ENCODE data around the gene SHISA9.
"Not testable (repeated sequence)": the region's sequence is repeated elsewhere in the genome, so short reads cannot be mapped to it uniquely, and the experiment has no call there.

The SHISA9 gene

GRCh38 chr16:12900156-12900555, 1.2 kb upstream of the SHISA9 start:
- no peak for DNase-seq (ENCODE audit: low spot score)

- no peak for DNase-seq (ENCODE audit: low spot score)
Observed at GRCh38 chr16:12900599-12901203, 697 bp upstream of the SHISA9 start.

DNA sequence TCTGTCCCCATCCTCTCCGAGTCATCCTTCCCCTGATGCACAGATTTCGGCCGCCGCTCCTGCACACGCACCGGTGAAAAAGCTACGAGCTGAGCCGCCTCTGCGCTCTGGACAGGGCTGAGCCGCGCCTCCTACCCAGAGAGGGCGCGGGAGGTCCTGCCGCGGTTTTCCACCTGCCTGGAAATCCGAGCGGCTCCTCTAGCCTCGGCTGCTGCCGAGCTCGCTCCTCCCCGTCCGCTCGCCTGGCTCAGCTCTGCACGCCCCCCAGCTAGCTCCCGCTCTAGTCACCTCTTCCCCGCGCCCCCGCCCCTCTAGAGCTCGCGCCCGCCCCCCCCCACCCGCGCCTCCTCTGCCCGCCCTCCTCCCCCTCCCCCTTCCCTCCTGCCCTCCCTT, 198 bp upstream of the SHISA9 start:
- DNase-seq (ENCODE audit: low spot score): no peak

DNA sequence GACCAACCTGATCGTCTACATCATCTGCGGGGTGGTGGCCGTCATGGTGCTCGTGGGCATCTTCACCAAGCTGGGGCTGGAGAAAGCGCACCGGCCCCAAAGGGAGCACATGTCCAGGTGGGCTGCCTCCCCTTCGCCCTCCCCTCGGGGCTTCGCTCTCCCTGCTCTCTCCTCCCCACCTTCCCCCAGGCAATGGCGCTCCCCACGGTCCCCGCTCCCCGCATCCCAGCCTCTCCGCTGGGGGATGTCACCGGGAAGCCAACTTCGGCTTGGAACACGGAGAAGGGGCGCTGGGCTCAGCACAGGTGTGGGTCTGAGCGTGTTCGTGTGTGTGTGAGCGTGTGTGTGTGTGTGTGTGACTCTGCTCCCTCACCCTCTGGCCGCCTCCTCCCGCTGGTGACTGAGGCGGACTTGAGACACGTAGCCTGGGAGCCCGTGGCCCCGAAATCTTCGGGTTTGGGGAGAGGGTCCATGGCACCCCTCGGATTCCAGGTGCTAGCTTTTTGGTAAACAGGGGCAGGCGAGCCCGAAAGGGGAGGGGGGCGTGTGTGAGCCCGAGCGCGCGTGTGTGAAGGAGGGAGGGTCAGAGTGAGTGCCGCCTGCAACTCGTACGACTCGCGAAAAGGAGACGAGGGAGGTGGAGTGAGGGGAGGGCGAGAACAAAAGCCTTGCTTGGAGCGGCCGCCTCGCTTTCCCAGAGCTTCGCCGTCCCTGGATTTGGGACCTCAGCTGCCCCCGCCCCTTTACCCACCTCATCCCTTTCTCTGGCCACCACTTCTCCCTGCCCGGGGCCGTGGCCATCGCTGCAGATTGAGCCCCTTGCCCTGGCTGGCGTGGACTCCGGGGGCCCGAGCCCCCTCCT, 1.3 kb downstream of the SHISA9 start:
- DNase-seq (ENCODE audit: low spot score): no peak

GRCh38 chr16:12903407-12904328, 2.3 kb downstream of the SHISA9 start:
- DNase-seq (ENCODE audit: low spot score): no peak

GRCh38 chr16:12904329-12904671, 2.9 kb downstream of the SHISA9 start:
- DNase-seq (ENCODE audit: low spot score): no peak

GRCh38 chr16:12906271-12906670, 4.9 kb downstream of the SHISA9 start:
- no peak for DNase-seq (ENCODE audit: low spot score)

- DNase-seq (ENCODE audit: low spot score): no peak
Observed at GRCh38 chr16:12906765-12907516, 5.5 kb downstream of the SHISA9 start.

DNA sequence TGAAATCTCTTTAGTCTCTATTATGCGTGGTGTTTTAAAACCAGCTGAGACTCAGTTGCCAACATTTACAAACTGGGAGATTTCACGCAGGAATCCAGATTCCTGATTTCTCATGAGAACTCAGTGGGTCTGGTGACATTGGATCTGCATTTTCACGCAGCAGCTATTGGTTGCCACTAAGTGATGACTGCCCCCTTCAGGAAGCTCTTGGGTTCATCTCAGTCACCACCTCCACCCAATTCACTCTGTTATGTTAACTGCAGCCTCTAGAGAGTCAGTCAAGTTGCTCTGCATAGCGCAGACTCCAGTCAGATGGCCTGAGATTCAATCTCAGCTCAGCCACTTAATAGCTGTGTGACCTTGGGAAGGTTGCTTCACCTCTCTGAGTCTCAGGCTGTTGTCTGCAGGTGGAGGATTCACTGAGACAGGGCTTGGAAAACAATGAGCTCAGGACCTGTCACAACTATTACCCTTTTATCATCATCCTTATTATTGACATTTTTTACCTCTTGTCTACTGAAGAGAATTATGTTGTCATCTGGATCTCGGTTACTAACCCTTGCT, 6.4 kb downstream of the SHISA9 start:
- no peak for DNase-seq (ENCODE audit: low spot score)

DNA sequence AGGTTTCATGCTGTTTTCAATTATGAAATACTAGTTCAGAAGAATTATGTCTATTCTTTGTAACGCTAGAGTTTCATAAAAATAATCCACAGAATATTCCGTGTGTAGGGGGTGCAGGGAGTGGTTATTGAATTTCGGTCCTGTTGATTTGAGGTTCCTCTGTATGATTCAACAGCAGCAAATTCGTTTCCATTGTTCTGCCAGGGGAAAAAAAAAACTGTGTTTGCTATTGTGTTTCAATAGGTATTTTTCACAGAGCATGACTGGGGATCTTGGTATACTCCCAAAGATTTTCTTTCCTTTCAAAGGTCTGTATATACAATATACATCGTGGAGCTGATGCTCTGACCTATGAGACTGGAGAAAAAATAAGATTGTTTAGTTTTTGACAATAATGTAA, 15.8 kb downstream of the SHISA9 start:
- no peak for DNase-seq (ENCODE audit: low spot score)

GRCh38 chr16:12917653-12918052, 16.3 kb downstream of the SHISA9 start:
- DNase-seq (ENCODE audit: low spot score): no peak

- DNase-seq (ENCODE audit: low spot score): no peak
Observed at GRCh38 chr16:12920739-12921138, 19.3 kb downstream of the SHISA9 start.

DNA sequence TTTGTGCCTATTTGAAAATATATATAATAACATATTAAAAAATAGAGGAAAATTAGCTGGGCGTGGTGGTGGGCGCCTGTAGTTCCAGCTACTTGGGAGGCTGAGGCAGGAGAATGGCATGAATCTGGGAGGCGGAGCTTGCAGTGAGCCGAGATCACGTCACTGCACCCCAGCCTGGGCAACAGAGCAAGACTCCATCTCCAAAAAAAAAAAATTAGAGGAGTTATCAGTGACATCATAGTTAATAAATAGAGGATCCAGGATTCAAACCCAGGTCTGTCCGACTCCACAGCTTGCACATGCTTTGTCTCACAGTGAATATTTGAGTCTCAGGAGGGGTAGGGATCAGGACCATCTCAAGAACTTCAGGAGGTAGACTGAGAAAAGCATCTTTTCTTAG, 22.2 kb downstream of the SHISA9 start:
- not testable (repeated sequence) for DNase-seq (ENCODE audit: low spot score)

GRCh38 chr16:12925026-12925800, 23.8 kb downstream of the SHISA9 start:
- no peak for DNase-seq (ENCODE audit: low spot score)

DNA sequence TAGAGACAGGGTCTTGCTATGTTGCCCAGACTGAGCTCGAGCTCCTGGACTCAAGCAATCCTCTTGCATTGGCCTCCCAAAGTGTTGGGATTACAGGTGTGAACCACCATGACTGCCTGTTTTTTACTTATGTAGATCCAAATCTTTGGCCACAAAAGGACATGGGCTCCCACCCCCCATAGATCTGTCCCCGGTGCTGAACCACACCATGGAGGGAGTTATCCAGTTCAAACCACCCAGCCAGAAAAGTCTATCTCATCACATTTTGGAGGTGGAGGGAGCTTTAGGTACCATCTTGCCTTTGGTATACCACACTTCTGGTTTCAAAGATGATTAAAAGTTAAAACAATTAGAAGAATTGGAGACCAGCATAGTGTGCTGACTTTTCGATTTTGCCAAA, 26.2 kb downstream of the SHISA9 start:
- DNase-seq (ENCODE audit: low spot score): no peak

DNA sequence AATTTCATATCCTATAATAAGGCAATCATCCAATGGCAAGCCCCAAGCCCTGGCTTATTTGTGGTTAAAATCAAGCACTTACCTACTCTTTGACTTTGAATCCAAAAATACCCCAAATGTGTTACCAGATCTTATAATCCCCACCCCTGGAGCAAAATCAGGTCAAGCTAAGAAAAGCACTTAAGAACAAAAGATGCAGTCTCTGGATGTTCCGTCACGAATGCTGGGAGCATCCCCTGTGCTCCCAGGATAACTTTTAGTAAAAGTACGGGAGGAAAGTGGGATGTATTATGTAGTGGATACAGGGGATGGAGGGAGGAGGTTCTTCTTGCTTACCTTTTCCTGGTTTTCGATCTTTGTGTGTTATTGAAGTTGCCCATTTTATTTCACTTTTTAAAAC, 29.5 kb downstream of the SHISA9 start:
- no peak for DNase-seq (ENCODE audit: low spot score)

DNA sequence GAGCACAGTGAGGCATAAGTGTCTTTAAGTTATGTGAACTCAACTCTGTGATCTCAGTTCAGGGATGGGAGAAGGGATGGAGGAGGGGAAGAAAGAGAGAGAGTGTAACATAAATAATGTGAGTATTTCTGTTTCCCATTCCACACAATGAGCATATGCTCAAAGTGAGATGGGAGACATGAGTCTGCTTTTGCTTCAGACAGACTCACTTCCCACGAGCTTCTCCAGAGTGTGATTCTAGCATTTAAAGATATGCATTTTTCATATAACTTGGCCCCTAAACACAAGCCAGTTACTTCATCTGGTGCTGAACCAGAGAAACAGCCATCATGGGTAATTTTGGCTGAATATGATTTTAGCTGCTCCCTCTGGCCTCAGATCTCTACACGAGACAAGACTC, 35.0 kb downstream of the SHISA9 start:
- DNase-seq (ENCODE audit: low spot score): no peak

GRCh38 chr16:12941896-12942295, 40.5 kb downstream of the SHISA9 start:
- no peak for DNase-seq (ENCODE audit: low spot score)

GRCh38 chr16:12942861-12943260, 41.5 kb downstream of the SHISA9 start:
- no peak for DNase-seq (ENCODE audit: low spot score)

DNA sequence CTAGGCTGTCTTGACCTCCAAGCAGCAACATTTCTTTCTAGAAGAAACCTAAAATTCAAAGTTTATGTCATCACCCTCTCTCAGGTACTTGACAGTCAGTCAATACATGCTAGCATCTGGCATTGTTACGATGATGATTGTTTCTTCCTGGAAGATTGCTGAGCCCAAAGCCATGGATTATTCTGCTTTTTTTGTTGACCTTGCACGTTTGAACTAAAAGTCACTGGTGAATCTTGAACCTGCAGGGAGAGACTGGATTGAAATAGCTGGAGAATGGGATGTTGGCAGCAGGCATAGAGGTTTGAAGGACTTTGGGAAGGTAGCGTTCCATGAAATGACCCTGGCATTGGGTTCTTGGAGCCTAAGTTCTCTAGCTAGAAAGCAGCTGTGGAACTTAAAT, 42.9 kb downstream of the SHISA9 start:
- no peak for DNase-seq (ENCODE audit: low spot score)

- no peak for DNase-seq (ENCODE audit: low spot score)
Observed at GRCh38 chr16:12951392-12951791, 50.0 kb downstream of the SHISA9 start.

Measured in hematopoietic multipotent progenitor cell treated with erythropoietin and hydrocortisone succinate and interleukin-3 and kit ligand, for 15 days (in vitro differentiated cells).